GM20000 (cell line): ENCODE data around the gene ITPR2.

Source experiments
- DNase-seq: peaks from one replicate; pipeline ENCODE4 v3.0.0; 2012; ENCODE audit warnings: low spot score
- TF ChIP-seq, protein P1 (sequence below): IDR thresholded peaks from 2 replicates; pipeline ENCODE4 v1.5.1; 2012; ENCODE audit warnings: mild to moderate bottlenecking, control low read depth; ENCODE audit errors: extremely low read depth, missing control alignments

ITPR2 gene

DNA sequence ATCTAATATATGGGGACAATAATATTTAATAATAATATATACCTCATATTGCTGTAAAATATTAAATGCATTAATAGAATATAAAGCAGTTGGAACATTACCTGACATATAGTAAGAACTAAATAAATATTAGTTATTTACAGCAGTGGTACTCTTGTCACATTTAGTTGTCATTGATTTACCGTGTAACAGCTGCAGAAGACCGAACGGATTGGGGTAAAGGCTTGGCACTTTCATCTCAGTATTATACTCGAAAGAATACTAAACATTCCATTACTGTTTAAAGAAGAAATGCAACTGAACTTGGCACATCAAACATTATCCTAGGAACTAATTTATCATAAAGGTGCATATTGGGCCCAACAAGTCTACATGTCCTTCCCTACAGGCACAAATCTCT, 61.1 kb downstream of the ITPR2 start:
- TF ChIP-seq, protein P1, sequence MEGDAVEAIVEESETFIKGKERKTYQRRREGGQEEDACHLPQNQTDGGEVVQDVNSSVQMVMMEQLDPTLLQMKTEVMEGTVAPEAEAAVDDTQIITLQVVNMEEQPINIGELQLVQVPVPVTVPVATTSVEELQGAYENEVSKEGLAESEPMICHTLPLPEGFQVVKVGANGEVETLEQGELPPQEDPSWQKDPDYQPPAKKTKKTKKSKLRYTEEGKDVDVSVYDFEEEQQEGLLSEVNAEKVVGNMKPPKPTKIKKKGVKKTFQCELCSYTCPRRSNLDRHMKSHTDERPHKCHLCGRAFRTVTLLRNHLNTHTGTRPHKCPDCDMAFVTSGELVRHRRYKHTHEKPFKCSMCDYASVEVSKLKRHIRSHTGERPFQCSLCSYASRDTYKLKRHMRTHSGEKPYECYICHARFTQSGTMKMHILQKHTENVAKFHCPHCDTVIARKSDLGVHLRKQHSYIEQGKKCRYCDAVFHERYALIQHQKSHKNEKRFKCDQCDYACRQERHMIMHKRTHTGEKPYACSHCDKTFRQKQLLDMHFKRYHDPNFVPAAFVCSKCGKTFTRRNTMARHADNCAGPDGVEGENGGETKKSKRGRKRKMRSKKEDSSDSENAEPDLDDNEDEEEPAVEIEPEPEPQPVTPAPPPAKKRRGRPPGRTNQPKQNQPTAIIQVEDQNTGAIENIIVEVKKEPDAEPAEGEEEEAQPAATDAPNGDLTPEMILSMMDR: no peak
- DNase-seq: no peak

DNA sequence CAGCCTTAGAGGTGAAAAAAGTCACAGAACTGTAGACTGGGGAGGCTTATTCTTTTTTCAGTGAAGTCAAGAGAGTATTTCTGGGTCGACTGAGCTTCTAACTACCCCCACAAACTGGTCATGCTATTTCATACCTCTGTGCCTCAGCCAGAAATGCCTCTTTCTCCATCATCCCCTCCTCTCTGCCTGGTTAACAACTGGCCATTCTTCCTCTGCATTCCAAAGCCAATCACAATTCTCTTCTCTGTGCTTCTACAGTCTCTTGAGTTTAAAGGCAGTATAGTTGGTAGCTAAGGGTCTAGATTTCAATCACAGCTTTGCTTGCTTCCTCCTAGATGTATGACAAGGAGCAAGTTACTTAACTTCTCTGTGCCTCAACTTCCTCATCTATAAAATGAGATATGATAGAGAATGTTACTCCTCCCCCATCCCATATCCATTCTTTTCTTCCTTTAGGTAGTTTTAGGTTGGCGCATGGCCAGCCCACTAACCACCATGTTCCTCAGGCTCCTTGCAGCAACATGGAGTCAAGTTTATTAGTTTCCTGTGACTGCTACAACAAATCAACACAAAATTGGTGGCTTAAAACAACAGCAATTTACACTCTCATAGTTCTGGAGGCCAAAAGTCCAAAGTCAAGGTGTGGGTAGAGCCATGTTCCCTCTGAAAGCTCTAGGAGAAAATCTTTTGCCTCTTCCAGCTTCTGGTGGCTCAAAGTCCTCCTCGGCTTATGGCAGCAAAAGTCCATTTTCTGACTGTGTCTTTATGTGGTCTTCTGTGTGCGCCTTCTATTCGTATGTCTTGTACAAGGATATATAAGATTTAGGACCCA, 62.5 kb downstream of the ITPR2 start:
- no peak for DNase-seq
- TF ChIP-seq, protein P1: no peak

DNA sequence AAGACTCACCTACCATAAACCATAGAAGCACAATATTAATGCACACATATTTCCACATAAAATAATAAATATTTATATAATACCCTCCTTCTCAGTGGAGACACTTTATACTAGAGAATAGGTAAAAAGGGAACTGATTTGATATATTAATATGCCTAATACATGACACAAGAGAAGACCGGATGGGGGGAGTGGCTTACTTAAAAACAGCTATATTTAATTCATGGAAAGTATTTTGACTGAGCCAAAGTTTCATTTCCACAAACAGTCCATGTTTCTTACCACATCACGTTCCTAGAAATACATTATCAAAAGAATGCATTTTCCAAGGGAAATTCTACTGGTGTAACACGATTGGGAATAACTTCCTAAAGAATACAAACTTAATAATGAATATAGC, 63.4 kb downstream of the ITPR2 start:
- TF ChIP-seq, protein P1: no peak
- no peak for DNase-seq

- TF ChIP-seq, protein P1: no peak
- no peak for DNase-seq
Observed at GRCh38 chr12:26768611-26769603, 64.1 kb downstream of the ITPR2 start.

DNA sequence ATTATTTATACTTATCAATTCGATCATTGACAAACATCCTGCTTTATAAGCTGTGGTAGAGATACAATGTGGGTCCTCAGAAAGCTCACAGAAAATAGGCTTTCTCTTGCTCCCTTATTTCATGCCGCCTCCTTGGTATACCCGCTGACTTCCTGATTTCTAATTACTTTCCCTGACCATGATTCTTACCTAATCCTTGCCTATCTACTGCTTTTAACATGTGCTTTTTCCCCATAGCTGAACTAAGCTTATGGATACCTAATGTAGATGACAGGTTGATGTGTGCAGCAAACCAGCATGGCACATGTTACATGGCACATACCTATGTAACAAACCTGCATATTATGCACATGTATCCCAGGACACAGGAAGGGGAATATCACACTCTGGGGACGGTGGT, 65.1 kb downstream of the ITPR2 start:
- TF ChIP-seq, protein P1: no peak
- no peak for DNase-seq

GRCh38 chr12:26767116-26767515, 65.9 kb downstream of the ITPR2 start:
- no peak for DNase-seq
- TF ChIP-seq, protein P1: no peak

DNA sequence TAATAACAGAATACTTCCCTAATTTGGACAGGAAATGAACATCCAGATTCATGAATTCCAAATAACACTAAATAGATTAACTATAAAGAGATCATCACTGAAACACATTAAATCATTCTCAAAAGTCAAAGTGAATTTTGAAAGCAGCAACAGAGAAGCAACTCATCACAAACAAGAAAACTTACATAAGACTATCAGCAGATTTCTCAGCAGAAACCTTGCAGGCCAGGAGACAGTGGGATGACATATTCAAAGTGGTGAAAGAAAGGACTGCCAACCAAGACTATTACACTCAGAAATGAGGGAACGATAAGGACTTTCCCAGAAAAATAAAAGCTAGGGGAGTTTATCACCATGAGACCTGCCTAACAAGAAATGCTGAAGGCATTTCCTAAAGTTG, 70.8 kb downstream of the ITPR2 start:
- TF ChIP-seq, protein P1: no peak
- no peak for DNase-seq
